Fibroblast of villous mesenchyme (primary cell): Measurements from ENCODE around the gene ZNF488. TPM values are rescaled to one million over a fixed set of nuclear protein-coding genes. Genes with fewer than 3 reads are reported as not detected.
A peak's percentile ranks its signal among the peaks of the same experiment; 100 is the strongest.

Experiments used
- DNase-seq: peaks from one replicate; pipeline ENCODE4 v3.0.0-alpha.2; 2010; ENCODE audit warnings: low read depth
- H3K4me3 ChIP-seq: 2 replicates; pipeline ENCODE4 v1.5.1; 2011; ENCODE audit warnings: low read depth, mild to moderate bottlenecking, low read length
- total RNA-seq: library from RNA; depleted of rRNA; stranded (reverse); fragments of >200 nt; gene quantifications from 2 replicates; pipeline ENCODE4 v1.2.3, GENCODE V29; 2012
- TF ChIP-seq, protein P1 (sequence below): IDR thresholded peaks from 2 replicates; pipeline ENCODE4 v1.5.1; 2012; ENCODE audit warnings: low read depth, mild to moderate bottlenecking, low read length; ENCODE audit not compliant: insufficient read depth

ZNF488 gene
- total RNA-seq, 1 donor = under 0.01 TPM

GRCh38 chr10:47349941-47350371 is 34.1 kb downstream of the ZNF488 start:
- TF ChIP-seq, protein P1, sequence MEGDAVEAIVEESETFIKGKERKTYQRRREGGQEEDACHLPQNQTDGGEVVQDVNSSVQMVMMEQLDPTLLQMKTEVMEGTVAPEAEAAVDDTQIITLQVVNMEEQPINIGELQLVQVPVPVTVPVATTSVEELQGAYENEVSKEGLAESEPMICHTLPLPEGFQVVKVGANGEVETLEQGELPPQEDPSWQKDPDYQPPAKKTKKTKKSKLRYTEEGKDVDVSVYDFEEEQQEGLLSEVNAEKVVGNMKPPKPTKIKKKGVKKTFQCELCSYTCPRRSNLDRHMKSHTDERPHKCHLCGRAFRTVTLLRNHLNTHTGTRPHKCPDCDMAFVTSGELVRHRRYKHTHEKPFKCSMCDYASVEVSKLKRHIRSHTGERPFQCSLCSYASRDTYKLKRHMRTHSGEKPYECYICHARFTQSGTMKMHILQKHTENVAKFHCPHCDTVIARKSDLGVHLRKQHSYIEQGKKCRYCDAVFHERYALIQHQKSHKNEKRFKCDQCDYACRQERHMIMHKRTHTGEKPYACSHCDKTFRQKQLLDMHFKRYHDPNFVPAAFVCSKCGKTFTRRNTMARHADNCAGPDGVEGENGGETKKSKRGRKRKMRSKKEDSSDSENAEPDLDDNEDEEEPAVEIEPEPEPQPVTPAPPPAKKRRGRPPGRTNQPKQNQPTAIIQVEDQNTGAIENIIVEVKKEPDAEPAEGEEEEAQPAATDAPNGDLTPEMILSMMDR = no peak
- DNase-seq = no peak
- H3K4me3 ChIP-seq = no peak overlapping the region

DNA sequence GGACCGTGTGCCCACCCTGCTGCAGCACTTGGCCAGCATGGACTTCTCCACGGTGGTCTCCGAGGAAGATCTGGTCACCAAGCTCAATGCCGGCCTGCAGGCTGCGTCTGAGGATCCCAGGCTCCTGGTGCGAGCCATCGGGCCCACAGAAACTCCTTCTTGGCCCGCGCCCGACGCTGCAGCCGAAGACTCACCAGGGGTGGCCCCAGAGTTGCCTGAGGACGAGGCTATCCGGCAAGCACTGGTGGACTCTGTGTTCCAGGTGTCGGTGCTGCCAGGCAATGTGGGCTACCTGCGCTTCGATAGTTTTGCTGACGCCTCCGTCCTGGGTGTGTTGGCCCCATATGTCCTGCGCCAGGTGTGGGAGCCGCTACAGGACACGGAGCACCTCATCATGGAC is 34.6 kb downstream of the ZNF488 start:
- TF ChIP-seq, protein P1 = no peak
- DNase-seq = no peak
- H3K4me3 ChIP-seq = no peak overlapping the region

DNA sequence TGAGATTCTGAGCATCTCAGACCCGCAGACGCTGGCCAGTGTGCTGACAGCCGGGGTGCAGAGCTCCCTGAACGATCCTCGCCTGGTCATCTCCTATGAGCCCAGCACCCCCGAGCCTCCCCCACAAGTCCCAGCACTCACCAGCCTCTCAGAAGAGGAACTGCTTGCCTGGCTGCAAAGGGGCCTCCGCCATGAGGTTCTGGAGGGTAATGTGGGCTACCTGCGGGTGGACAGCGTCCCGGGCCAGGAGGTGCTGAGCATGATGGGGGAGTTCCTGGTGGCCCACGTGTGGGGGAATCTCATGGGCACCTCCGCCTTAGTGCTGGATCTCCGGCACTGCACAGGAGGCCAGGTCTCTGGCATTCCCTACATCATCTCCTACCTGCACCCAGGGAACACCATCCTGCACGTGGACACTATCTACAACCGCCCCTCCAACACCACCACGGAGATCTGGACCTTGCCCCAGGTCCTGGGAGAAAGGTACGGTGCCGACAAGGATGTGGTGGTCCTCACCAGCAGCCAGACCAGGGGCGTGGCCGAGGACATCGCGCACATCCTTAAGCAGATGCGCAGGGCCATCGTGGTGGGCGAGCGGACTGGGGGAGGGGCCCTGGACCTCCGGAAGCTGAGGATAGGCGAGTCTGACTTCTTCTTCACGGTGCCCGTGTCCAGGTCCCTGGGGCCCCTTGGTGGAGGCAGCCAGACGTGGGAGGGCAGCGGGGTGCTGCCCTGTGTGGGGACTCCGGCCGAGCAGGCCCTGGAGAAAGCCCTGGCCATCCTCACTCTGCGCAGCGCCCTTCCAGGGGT is 35.2 kb downstream of the ZNF488 start:
- TF ChIP-seq, protein P1 = no peak
- H3K4me3 ChIP-seq = no peak overlapping the region
- DNase-seq = no peak

DNA sequence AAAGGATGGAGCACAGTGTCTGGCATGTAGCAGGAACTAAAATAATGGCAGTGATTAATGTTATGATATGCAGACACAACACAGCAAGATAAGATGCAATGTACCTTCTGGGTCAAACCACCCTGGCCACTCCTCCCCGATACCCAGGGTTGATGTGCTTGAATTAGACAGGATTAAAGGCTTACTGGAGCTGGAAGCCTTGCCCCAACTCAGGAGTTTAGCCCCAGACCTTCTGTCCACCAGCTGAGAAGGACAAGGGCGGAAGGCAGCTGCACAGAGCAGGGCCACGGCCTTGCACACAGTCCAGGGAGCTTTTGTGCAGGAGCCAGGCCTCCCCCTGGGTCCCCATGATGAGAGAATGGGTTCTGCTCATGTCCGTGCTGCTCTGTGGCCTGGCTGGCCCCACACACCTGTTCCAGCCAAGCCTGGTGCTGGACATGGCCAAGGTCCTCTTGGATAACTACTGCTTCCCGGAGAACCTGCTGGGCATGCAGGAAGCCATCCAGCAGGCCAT is 35.9 kb downstream of the ZNF488 start, which contains the start of gene RBP3:
RBP3 (plus strand) TSS at position 226 of the 514 bp plus-strand sequence; CDS start at position 348, 122 bp downstream.
- DNase-seq = peak; percentile 31
- TF ChIP-seq, protein P1 = no peak
- H3K4me3 ChIP-seq = no peak within 1 kb of the TSS

- H3K4me3 ChIP-seq = no peak overlapping the region
- DNase-seq = no peak
- TF ChIP-seq, protein P1 = no peak
Observed at GRCh38 chr10:47347303-47347675, 36.8 kb downstream of the ZNF488 start.

DNA sequence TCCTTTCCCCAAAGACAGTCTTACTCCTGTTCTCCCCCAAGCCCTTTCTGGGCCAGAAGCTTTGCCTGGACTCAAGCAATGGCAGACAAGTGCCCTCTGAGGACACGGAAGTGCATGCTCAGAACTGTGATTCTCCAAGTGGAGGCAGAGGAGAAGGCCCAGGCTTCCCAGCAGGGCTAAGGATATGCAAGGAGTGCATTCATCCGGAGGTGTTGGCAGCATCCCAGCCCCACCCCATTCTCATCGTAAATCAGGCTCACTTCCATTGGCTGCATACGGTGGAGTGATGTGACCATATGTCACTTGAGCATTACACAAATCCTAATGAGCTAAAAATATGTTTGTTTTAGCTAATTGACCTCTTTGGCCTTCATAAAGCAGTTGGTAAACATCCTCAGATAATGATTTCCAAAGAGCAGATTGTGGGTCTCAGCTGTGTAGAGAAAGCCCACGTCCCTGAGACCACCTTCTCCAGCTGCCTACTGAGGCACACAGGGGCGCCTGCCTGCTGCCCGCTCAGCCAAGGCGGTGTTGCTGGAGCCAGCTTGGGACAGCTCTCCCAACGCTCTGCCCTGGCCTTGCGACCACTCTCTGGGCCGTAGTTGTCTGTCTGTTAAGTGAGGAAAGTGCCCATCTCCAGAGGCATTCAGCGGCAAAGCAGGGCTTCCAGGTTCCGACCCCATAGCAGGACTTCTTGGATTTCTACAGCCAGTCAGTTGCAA is 37.4 kb downstream of the ZNF488 start:
- H3K4me3 ChIP-seq = no peak overlapping the region
- TF ChIP-seq, protein P1 = no peak
- peak; percentile 59 for DNase-seq
